DMS79 (cell line): ENCODE results near the gene POLG.

Source experiments
- DNase-seq: peaks from one replicate; lab custom pipeline; 2025; lab: John Stamatoyannopoulos, UW

POLG gene

DNA sequence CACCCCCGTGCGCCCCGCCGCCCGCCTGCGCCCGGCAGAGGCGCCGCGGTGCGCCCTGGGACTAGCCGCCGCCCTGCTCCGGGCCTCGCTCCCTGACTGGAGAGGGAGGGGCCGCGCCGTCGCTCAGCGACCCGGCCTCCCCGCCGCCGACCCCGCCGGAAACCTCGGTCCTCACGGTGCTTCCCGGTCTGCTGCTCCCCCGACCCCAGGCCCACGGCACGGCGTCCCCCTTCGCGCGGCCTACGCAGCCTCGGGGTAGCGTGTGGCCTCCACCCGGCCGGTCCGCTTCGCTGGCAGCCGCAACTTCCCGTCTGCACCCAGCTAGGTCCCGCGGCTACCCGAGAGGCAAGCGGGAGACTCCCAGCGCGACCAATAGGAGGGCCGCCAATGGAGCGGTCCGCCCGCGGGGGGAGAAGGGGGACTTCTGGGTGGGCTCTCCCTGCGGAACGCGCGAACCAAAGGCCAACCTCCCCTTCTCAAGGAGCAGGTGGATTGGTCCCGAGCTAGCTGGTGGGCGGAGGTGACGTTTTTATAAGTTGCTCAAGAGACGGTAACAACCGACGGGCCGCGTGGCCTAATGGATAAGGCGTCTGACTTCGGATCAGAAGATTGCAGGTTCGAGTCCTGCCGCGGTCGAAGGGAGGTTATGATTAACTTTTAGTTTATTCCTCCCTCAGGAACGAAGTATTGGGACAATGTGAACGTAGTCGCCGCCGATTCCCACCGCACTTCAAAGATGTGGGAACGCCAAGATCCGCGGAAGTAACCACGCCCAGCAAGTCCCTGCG, at the start of gene POLG:
POLG (minus strand) TSS at position 315 of the 788 bp plus-strand sequence. CDS start 1,070 bp downstream, outside the sequence.
- peak; percentile 86 for DNase-seq

DNA sequence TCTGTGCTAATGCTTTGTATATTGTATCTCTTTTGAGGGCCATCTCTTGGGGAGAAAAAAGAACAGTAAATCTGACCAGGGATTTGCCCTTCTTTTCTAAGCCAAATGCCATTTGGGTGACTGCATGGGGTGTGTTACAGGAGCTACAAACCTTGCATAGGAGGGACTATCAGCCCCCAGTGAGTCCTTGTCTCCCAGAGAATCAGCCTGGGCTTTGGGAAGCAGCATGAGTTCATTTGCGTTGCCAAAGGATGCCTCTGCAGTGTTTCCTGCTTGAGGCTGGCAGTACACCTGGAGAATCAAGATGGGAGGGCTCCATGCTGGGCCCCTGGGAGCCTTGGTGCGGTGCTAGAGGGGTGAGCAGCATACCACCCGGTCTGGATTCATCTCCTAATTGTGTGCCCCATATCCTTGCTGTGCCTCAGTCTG, 49.6 kb upstream of the POLG start:
- DNase-seq = no peak

DNA sequence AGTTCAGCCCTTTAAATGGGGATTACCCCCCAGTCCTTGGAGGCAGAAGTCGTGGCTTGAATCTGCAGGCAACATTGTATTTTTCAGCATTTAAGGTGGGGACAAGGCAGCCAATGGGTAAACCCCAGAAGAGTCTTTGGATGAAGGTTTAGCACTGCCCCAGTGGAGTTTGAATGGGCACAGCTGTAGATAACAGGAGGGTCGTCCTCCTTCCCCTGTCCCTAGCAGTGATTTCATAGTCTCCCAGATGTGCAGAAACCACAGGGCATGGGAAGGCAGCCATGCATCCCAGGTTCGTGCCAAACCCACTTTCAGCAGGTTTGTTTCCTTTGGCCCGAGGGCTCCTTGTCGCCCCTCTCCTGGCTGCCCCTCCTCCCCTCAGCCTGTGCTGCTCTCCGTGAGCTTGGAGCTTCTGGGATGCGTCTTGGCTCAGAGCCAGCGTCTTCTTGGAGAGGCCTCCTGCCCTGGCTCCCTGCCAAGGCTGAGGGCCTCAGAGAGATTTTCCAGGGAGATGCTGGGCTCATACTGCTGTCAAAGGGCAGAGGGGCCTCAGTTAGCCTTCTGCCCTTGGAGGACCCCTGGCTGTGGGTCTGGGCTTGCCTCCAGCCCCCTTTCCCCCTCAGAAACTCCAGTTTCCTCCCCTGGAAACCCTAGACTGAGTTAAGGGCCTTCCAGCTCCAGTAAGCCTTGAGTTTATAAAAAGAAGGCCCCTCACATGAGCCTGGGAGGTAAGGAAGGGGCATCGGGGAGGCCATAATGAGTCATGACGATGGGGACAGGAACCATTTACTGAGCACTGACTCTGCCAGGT, 48.9 kb upstream of the POLG start:
- DNase-seq = peak; percentile 79

- no peak for DNase-seq
Measured at GRCh38 chr15:89381888-89382686, 47.5 kb upstream of the POLG start.

GRCh38 chr15:89381331-89381730, 46.7 kb upstream of the POLG start:
- DNase-seq = no peak

- DNase-seq = no peak
Measured at GRCh38 chr15:89379818-89380217, 45.2 kb upstream of the POLG start.

DNA sequence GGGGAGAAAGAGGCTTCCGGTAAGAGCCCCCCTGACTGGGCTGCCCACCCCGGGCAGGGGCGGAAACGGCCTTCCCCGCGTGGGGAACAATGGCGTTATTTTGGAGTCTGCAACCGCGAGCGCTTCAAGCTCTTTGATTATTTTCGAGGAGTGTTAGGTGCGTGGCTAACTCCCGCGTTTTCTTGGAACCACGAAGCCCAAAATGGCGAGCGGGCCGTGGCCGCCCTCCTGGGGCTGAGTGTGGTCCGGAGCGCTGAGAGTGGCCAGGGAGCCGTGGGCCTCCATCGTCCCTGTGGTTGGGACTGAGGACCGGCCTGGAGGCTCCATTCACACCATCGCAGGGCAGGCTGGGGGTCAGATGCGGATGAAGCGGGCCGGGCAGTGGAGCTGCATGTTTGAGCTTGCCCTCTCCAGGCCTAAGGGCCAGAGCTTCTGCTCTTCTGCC, 44.6 kb upstream of the POLG start:
- no peak for DNase-seq

- DNase-seq = no peak
Measured at GRCh38 chr15:89378296-89379151, 43.9 kb upstream of the POLG start.

- no peak for DNase-seq
Measured at GRCh38 chr15:89377842-89378295, 43.2 kb upstream of the POLG start.

DNA sequence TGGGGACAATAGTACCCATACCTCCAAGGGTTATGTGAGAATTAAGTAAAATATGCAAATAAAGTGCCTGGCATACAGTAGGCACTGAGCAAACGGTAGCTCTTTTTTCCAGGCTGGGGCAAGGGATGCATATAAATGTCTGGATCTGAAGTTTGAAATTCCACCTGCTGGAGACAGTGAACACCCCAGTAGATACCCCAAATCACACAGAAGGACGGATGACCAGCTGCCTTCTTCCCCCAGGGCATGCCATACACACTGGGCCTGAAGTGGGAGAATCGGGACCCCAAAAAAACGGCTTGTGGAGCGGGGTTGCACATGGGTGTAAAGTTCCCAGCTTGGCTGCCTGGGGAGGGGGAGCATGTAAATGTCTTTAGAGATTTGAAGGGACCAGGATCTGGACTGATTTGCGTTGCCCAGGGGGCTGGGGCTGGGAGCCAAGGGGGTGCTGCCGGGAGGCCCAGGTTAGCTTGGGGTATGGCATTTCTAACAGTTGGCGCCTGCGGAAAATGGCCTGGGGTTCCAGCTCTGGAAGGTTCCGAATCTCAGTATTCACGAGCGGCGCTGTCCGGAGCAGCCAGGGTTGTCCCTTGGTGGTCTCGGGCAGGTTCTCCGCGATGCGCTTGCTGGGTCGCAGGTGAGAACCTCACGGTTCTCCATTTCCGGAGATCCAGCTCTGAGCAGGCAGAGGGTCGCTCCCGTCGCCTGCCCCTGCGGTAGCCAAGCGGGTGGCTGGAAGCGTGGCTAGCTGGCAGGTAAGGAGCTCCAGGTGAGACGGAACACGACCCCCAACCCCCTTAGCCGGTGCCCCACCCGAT, 42.6 kb upstream of the POLG start:
- DNase-seq = no peak

GRCh38 chr15:89376388-89376787, 41.8 kb upstream of the POLG start:
- no peak for DNase-seq

GRCh38 chr15:89375093-89376005, 40.7 kb upstream of the POLG start:
- DNase-seq = no peak

- no peak for DNase-seq
Measured at GRCh38 chr15:89374086-89374981, 39.7 kb upstream of the POLG start.

GRCh38 chr15:89372069-89372935, 37.7 kb upstream of the POLG start:
- no peak for DNase-seq

- DNase-seq = no peak
Measured at GRCh38 chr15:89371228-89372044, 36.8 kb upstream of the POLG start.

- no peak for DNase-seq
Measured at GRCh38 chr15:89370978-89371227, 36.3 kb upstream of the POLG start.
